Activated CD8-positive, alpha-beta T cell treated with anti-CD3 and anti-CD28 coated beads, Interleukin-2, amount 10 ng/mL, durations not matched to agents 7 days and 5 days (primary cell): Measurements from ENCODE around the gene TMEM8B. TPM values are rescaled to one million over a fixed set of nuclear protein-coding genes. Genes with fewer than 3 reads are reported as not detected.

Source experiments
- ATAC-seq: fragments of 150-1000 bp; cut with Tn5 transposase; one replicate; pipeline ENCODE4 v1.10.0; 2021; ENCODE audit warnings: moderate library complexity
- CTCF ChIA-PET: fragments of 350-600 bp; sonication (Branson Sonifier 250); formaldehyde crosslinking; loops from one replicate; lab custom pipeline; 2021; ENCODE audit warnings: antibody characterized with exemption; lab: Charles Lee
- POLR2A ChIA-PET: fragments of 350-600 bp; sonication (Branson Sonifier 250); formaldehyde crosslinking; loops from one replicate; lab custom pipeline; 2021; ENCODE audit warnings: antibody characterized with exemption; lab: Charles Lee
- DNase-seq: peaks from one replicate; pipeline ENCODE4 v3.0.0-alpha.2; 2020
- H3K27ac Mint-ChIP-seq: one replicate; pipeline ENCODE4 v1.8.0; 2021; ENCODE audit warnings: mild to moderate bottlenecking, mixed read lengths
- H3K27me3 Mint-ChIP-seq: one replicate; pipeline ENCODE4 v1.8.0; 2021; ENCODE audit warnings: low read depth, mixed read lengths
- H3K36me3 Mint-ChIP-seq: one replicate; pipeline ENCODE4 v1.8.0; 2021; ENCODE audit warnings: low read depth, mixed read lengths
- H3K4me1 Mint-ChIP-seq: one replicate; pipeline ENCODE4 v1.8.0; 2021; ENCODE audit warnings: low read depth, mixed read lengths
- H3K4me3 Mint-ChIP-seq: one replicate; pipeline ENCODE4 v1.8.0; 2021; ENCODE audit warnings: mild to moderate bottlenecking, mixed read lengths
- H3K9me3 Mint-ChIP-seq: one replicate; pipeline ENCODE4 v1.8.0; 2022; ENCODE audit warnings: mixed read lengths; ENCODE audit not compliant: insufficient read depth
- total RNA-seq, 2 experiments: library from RNA; stranded (reverse); gene quantifications; one replicate each; pipeline ENCODE4 v1.2.3, GENCODE V29; 2021

TMEM8B gene, protein sequence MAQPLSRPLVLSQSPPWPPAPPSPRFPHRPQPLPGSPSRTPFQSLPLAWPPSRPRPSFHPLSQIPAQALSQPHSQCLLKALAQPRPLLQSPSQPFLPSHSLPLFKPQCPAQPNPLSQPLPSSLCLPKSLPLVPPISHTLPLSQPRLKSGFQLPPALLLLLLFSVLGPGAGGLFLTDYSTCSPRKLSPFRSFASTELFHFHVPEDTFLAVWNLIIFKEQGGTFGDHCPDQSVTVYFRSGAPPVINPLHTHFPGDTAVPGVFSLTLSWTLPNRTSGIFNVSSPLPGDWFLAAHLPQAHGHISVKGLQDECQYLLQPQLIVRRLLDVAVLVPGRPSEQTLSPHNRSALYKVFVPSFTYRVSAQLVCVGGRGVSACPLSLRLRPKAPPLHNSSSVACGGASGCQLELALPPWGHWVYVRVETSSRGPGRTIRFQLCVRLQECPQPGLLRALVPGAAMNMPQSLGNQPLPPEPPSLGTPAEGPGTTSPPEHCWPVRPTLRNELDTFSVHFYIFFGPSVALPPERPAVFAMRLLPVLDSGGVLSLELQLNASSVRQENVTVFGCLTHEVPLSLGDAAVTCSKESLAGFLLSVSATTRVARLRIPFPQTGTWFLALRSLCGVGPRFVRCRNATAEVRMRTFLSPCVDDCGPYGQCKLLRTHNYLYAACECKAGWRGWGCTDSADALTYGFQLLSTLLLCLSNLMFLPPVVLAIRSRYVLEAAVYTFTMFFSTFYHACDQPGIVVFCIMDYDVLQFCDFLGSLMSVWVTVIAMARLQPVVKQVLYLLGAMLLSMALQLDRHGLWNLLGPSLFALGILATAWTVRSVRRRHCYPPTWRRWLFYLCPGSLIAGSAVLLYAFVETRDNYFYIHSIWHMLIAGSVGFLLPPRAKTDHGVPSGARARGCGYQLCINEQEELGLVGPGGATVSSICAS
- total RNA-seq, result 1 to 10 TPM; 1.6 to 2.3 TPM

DNA sequence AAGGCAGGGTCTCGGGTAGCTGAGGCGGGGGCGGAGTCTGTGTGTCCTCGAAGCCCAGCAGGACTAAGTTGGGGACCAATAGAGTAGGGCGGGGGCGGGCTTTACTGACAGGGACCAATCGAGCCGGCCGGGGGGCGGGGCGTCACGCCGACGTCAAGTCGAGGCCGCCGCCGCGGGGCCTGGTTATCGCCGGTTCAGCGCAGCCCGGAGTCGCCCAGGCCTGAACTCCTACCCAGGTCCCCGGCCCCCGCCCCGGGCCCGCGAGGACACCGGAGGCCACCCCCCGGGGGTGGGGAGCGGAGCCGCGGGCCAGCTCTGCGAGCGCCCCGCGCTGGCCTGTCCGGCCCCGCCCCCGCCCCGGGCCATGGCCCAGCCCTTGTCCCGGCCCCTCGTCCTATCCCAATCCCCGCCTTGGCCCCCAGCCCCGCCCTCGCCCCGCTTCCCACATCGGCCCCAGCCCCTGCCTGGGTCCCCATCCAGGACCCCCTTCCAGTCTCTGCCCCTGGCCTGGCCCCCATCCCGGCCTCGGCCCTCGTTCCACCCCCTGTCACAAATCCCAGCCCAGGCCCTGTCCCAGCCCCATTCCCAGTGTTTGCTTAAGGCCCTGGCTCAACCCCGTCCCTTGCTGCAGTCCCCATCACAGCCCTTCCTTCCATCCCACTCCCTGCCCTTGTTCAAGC lies at the start of gene TMEM8B:
TMEM8B (plus strand) TSS at position 145 of the 680 bp plus-strand sequence; CDS start at position 365, 220 bp downstream.
- no peaks in the 10 kb centered on the region for H3K9me3 Mint-ChIP-seq

DNA sequence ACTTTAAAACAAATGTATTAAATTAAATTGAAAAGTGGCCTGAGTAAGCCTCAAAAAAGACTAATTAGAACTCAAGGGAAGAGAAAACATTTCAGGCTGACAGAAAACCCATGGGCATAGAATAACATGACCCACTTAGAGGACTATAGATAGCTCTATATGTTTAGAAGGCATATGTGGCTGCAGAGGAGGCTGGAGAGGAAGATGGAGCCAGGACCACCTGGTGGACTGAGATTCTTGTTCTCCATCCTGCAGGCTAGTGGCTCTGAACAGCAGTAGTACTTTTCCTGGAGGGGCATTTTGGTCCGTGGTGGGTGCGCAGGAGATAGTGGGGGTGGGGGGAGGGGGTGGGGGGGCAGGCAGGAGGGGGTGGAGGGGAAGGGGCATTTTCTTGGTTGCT lies 48.0 kb upstream of the TMEM8B start:
- Mint-ChIP-seq H3K4me1 (no peaks in the 10 kb centered on the region), H3K4me3 (no peak overlapping the region), H3K9me3 (no peaks in the 10 kb centered on the region), H3K27me3 (no peaks in the 10 kb centered on the region), H3K36me3 (peaks cover 20% of the 10 kb centered on the region), H3K27ac (no peak overlapping the region)
- ATAC-seq (no peak), DNase-seq (no peak)
- ChIA-PET CTCF (interaction anchor here (4.1 kb wide), 1 partner anchor 9 kb away, joined by 17 read pairs; no protein-coding TSS in a partner anchor), POLR2A (no interaction called here)

More for the DNA sequence above, at the start of gene TMEM8B:
- ChIA-PET CTCF (interaction anchor here (0.8 to 1.7 kb wide), 5 partner anchors 15 to 54 kb away, joined by 3 to 6 read pairs (median 3); partner anchors contain the start of genes HINT2 and SPAG8), POLR2A (interaction anchor here (0.7 to 1.2 kb wide), 3 partner anchors 13 to 18 kb away, joined by 3 to 5 read pairs (median 5); partner anchors contain the start of gene HINT2)
- peaks cover 35% of the 10 kb centered on the region for H3K4me1 Mint-ChIP-seq
- H3K4me3 Mint-ChIP-seq, result peak within 1 kb of the TSS; percentile 88
- peak within 1 kb of the TSS; percentile 85 for H3K27ac Mint-ChIP-seq
- peak; percentile 96 for ATAC-seq
- H3K36me3 Mint-ChIP-seq, result no peaks in the 10 kb centered on the region
- peak; percentile 96 for DNase-seq
- peaks cover 6% of the 10 kb centered on the region for H3K27me3 Mint-ChIP-seq

DNA sequence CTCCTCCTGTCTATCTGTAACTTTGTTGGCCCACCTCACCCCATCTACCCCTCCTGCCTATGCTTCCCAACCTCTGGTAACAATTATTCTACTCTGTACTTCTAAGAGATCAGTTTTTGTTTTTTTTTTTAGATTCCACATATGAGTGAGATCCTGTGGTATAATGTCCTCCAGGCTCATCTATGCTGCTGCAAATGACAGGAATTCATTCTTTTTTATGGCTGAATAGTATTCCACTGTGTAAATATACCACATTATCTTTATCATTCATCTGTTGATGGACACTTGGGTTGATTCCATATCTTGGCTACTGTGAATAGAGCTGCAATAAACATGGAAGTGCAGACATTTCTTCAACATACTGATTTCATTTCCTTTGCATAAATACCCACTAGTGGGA lies 45.6 kb upstream of the TMEM8B start:
- no peak for ATAC-seq
- Mint-ChIP-seq H3K27me3 (no peaks in the 10 kb centered on the region), H3K4me3 (no peak overlapping the region), H3K27ac (no peak overlapping the region), H3K4me1 (no peaks in the 10 kb centered on the region), H3K9me3 (no peaks in the 10 kb centered on the region), H3K36me3 (peaks cover 31% of the 10 kb centered on the region)
- ChIA-PET POLR2A (no interaction called here), CTCF (interaction anchor here (1.6 kb wide), 1 partner anchor 99 kb away, joined by 7 read pairs; no protein-coding TSS in a partner anchor)
- DNase-seq, result no peak

DNA sequence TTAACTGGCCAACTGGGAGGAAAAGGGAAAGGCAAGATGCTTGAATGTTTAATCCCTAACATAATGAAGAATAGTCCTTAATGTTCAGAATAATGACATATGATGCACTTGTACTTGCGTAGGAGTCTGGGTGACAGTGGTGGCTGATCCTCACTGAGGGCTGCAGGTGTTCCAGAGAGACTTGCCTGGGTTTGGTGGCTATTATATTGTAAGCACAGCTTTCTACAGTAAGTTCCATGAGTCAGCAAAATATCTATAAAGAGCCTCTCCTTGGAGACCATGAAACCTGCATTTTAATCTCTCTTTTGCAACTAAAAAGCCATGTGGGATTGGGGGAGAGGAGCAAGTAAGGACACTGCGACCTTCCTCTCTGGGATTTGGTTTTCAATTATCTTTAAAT lies 39.5 kb upstream of the TMEM8B start:
- ChIA-PET CTCF (interaction anchor here (0.6 to 5.1 kb wide), 39 partner anchors 9 to 412 kb away, joined by 3 to 59 read pairs (median 5); partner anchors contain the start of genes FAM221B, HINT2, HRCT1 and RGP1), POLR2A (no interaction called here)
- Mint-ChIP-seq H3K4me3 (no peak overlapping the region), H3K36me3 (peaks cover 18% of the 10 kb centered on the region), H3K27me3 (no peaks in the 10 kb centered on the region), H3K4me1 (peaks cover 15% of the 10 kb centered on the region), H3K27ac (no peak overlapping the region), H3K9me3 (no peaks in the 10 kb centered on the region)
- DNase-seq, result no peak
- ATAC-seq, result no peak

DNA sequence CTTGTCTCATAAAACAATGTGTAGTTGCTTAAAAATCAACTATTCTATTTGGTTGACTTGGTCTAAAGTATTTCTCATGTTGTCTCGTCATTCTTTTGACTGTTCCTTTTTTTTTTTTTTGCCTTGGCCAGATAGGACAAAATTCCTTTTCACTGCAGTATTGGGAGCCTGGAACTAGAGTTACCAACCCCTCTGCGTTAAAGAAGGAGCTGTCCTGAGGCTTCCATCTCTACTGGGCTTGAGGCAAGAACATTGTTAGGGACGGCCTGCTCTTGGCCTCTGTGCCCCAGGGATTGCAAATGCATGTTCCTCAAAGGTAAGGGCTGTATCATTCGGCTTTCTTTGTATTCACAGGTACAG lies 39.0 kb upstream of the TMEM8B start:
- Mint-ChIP-seq H3K4me3 (no peak overlapping the region), H3K27ac (no peak overlapping the region), H3K9me3 (no peaks in the 10 kb centered on the region), H3K4me1 (peaks cover 17% of the 10 kb centered on the region), H3K27me3 (no peaks in the 10 kb centered on the region), H3K36me3 (peaks cover 18% of the 10 kb centered on the region)
- CTCF ChIA-PET, result interaction anchor here (0.6 to 5.1 kb wide), 42 partner anchors 9 to 411 kb away, joined by 3 to 59 read pairs (median 4); partner anchors contain the start of genes FAM221B, HINT2, HRCT1 and RGP1
- POLR2A ChIA-PET, result no interaction called here
- ATAC-seq (no peak), DNase-seq (no peak)

DNA sequence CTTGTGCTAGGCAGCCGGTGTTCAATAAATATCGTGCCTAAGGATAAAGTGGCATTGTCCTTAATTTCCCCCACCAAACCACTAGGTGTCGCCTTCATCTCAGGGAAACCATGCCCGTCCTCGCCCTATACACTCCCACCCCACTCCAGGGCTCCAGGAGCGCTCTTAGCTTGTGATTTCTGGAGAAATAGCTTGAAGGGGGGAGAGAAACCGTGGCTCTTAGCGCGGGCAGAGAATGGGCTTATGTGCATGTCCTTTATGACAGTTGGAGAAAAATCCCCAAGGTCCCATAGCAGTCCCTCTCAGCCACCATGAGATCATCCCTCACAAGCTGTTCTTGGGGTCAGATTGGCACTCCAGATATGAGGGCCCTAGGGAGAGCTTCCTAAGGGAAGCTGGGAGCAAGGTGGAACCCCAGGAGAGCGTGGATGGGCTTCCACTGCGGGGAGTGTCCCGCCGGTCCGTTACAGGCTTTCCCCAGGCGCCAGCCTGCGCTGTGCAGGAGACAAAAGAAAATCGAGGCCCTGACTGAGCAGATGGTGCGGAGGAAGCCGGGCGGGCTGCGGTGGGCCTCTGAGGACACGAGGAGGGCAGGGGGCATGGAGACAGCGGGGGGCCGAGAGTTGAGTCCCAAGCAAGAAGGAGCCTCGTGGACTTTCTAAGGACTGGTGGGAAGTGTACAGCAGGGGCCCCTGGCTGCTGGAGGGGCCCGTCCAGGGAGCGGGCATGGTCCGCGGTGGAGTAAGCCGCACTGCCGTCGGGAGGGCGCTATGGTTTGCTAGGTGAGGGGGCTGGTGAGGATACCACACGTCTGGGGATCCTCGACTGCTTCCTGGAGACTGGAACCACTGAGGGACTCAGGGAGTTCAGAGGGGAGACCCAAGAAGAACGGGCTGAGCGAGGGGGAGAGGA lies 38.4 kb upstream of the TMEM8B start:
- peak; percentile 90 for ATAC-seq
- no peaks in the 10 kb centered on the region for H3K27me3 Mint-ChIP-seq
- peaks cover 18% of the 10 kb centered on the region for H3K36me3 Mint-ChIP-seq
- ChIA-PET POLR2A (no interaction called here), CTCF (interaction anchor here (0.6 to 5.1 kb wide), 47 partner anchors 9 to 411 kb away, joined by 3 to 59 read pairs (median 4); partner anchors contain the start of genes FAM221B, HINT2, HRCT1 and RGP1)
- peak; percentile 73 for DNase-seq
- no peak overlapping the region for H3K27ac Mint-ChIP-seq
- no peak overlapping the region for H3K4me3 Mint-ChIP-seq
- H3K4me1 Mint-ChIP-seq, result peaks cover 17% of the 10 kb centered on the region
- no peaks in the 10 kb centered on the region for H3K9me3 Mint-ChIP-seq

DNA sequence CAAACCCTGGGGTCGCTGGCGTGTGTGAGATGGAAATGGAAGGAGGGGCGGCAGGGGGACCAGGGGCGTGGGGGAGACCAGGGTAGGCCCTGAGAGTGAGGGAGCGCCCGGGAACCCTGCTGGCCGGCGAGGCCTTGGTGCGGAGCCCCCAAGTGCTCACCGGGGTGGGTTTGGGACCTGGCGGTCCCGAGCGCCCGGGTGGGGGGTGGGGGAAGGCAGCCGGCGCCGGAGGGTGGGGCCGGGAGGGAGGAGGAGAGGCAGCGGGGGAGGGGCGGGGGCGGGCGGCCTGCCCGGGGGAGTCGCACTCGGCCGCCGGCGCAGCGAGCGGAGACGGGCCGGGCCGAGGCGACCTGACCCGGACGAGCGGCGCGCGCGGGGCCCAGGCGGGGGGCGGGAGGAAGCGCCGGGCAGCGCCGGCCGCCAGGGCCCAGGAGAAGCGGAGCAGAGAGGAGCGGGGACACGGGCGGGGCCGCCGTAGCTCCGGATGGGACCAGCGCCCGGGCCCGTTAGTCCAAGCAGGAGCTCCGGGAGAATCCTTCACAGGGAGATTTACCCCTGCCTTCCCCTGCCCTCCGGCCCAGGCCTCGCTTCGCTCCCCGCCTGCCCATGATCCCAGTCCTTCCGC lies 37.6 kb upstream of the TMEM8B start, which contains the start of gene NPR2:
NPR2 (plus strand) TSS at position 295 of the 625 bp plus-strand sequence. CDS start 818 bp downstream, outside the sequence.
- Mint-ChIP-seq H3K4me3 (no peak within 1 kb of the TSS), H3K27ac (no peak within 1 kb of the TSS), H3K27me3 (no peaks in the 10 kb centered on the region), H3K36me3 (peaks cover 10% of the 10 kb centered on the region), H3K9me3 (no peaks in the 10 kb centered on the region), H3K4me1 (peaks cover 17% of the 10 kb centered on the region)
- CTCF ChIA-PET, result no interaction called here
- DNase-seq (no peak), ATAC-seq (no peak)
- POLR2A ChIA-PET, result no interaction called here

DNA sequence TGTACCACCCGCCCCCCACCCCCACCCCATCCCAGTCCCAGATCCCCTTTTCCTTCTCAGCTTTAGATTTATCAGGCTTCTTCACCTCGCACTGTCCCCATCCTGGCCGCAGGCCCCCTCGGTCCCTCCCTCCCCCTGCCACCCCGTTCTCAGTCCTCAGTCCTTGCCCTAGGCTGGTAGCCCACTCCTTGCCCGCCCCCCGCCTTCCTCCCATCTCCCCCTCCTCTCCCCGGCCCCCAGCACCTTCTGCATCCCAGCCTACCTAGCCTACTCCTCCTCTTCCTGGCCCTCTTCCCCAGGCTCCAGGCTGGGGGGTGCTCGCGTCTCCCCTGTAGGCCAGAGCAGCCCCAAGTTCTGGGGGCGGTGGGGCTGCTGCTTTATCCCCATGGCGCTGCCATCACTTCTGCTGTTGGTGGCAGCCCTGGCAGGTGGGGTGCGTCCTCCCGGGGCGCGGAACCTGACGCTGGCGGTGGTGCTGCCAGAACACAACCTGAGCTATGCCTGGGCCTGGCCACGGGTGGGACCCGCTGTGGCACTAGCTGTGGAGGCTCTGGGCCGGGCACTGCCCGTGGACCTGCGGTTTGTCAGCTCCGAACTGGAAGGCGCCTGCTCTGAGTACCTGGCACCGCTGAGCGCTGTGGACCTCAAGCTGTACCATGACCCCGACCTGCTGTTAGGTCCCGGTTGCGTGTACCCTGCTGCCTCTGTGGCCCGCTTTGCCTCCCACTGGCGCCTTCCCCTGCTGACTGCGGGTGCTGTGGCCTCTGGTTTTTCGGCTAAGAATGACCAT lies 36.8 kb upstream of the TMEM8B start:
- Mint-ChIP-seq H3K36me3 (peaks cover 8% of the 10 kb centered on the region), H3K27ac (no peak overlapping the region), H3K27me3 (no peaks in the 10 kb centered on the region), H3K4me1 (peaks cover 22% of the 10 kb centered on the region), H3K9me3 (no peaks in the 10 kb centered on the region), H3K4me3 (no peak overlapping the region)
- ChIA-PET POLR2A (interaction anchor here (0.7 kb wide), 1 partner anchor 13 kb away, joined by 3 read pairs; no protein-coding TSS in a partner anchor), CTCF (interaction anchor here (1.1 to 1.6 kb wide), 4 partner anchors 34 to 90 kb away, joined by 3 to 4 read pairs (median 4); no protein-coding TSS in a partner anchor)
- DNase-seq (no peak), ATAC-seq (no peak)

DNA sequence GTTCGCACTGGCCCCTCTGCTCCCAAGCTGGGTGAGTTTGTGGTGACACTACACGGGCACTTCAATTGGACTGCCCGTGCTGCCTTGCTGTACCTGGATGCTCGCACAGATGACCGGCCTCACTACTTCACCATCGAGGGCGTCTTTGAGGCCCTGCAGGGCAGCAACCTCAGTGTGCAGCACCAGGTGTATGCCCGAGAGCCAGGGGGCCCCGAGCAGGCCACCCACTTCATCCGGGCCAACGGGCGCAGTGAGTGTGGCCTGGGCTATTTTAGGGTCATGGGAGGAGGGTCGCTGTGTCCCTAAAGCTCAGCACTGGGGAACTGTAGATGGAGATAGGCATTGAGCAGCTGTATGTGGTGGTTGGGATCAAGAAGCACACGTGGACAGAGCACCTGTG lies 36.2 kb upstream of the TMEM8B start:
- no peak overlapping the region for H3K4me3 Mint-ChIP-seq
- no peaks in the 10 kb centered on the region for H3K27me3 Mint-ChIP-seq
- H3K36me3 Mint-ChIP-seq, result peaks cover 2% of the 10 kb centered on the region
- POLR2A ChIA-PET, result interaction anchor here (0.7 kb wide), 1 partner anchor 14 kb away, joined by 3 read pairs; no protein-coding TSS in a partner anchor
- no peaks in the 10 kb centered on the region for H3K9me3 Mint-ChIP-seq
- H3K27ac Mint-ChIP-seq, result peak overlapping the region; percentile 26
- peaks cover 27% of the 10 kb centered on the region for H3K4me1 Mint-ChIP-seq
- ATAC-seq, result no peak
- no peak for DNase-seq
- CTCF ChIA-PET, result interaction anchor here (1.1 to 1.6 kb wide), 4 partner anchors 33 to 90 kb away, joined by 3 to 4 read pairs (median 4); no protein-coding TSS in a partner anchor
